ENCODE data around the gene ANO4. TPM values are rescaled to one million over a fixed set of nuclear protein-coding genes. Genes with fewer than 3 reads are reported as not detected.

The ANO4 gene
- total and polyA plus RNA-seq, 2 of the 8 experiments (the other 6 are each of a cell fraction or from before 2014, with no cell fraction given) = 1.1 to 3.4 TPM

GRCh38 chr12:100755186-100755585 is 39.4 kb upstream of the ANO4 start:
- H3K14ac ChIP-seq (ENCODE audit: insufficient read length) = no peak overlapping the region
- H3K9ac ChIP-seq (replicated peaks in 1 of 4; ENCODE audit: extremely low read depth in 1 of 4, low read depth in 3 of 4, low read length in 3 of 4) = no peak overlapping the region
- H2BK5ac ChIP-seq (ENCODE audit: low read depth, low read length) = no peak overlapping the region
- H4K8ac ChIP-seq (ENCODE audit: extremely low read depth, insufficient read depth, low read length) = no peak overlapping the region
- no peak overlapping the region for H4K5ac ChIP-seq (ENCODE audit: insufficient read length, low read depth, low read length)
- H3K36me3 ChIP-seq (ENCODE audit: control insufficient read depth in 2 of 4, insufficient read depth in 4 of 4, low read length in 3 of 4) = no peaks in the 10 kb centered on the region
- H3K9me3 ChIP-seq (ENCODE audit: insufficient read depth in 2 of 2, low read depth in 1 of 2, low read length in 1 of 2) = peaks cover 6 to 8% of the 10 kb centered on the region in 2 experiments; a peak in 2 of 4 replicates
- TF ChIP-seq SUZ12 (IDR thresholded peaks at IDR 0.05; ENCODE audit: low read length) (no peak), ZNF274 (IDR thresholded peaks at IDR 0.05; ENCODE audit: borderline replicate concordance, extremely low read depth, low read length) (no peak), CTCF (IDR thresholded peaks at IDR 0.05; ENCODE audit: control extremely low read depth in 1 of 3, insufficient read depth in 1 of 3, low read depth in 1 of 3, low read length in 3 of 3) (no peak), NANOG (IDR thresholded peaks at IDR 0.05; ENCODE audit: insufficient read depth, low read depth, low read length, poor library complexity, severe bottlenecking) (no peak), BCL11A (IDR thresholded peaks at IDR 0.05; ENCODE audit: low read depth in 2 of 2, low read length in 2 of 2) (no peak), RNF2 (IDR thresholded peaks at IDR 0.05; ENCODE audit: borderline replicate concordance, low read depth, low read length, missing control alignments, poor library complexity, severe bottlenecking) (no peak), TAF1 (IDR thresholded peaks at IDR 0.05; ENCODE audit: low read depth, low read length) (no peak), SP1 (IDR thresholded peaks at IDR 0.05; ENCODE audit: low read depth, low read length) (no peak)
- H2AFZ ChIP-seq (ENCODE audit: low read length) = no peak overlapping the region
- no peak overlapping the region for H3K4me2 ChIP-seq (ENCODE audit: insufficient read depth in 1 of 2, low read depth in 2 of 2, low read length in 2 of 2)
- H3K79me2 ChIP-seq (ENCODE audit: control insufficient read depth in 1 of 2, insufficient read depth in 2 of 2, low read length in 2 of 2) = no peaks in the 10 kb centered on the region
- DNase-seq (ENCODE audit: low read depth in 1 of 2, low spot score in 2 of 2) = no peak
- H3K27ac ChIP-seq (ENCODE audit: low read depth, low read length) = no peak overlapping the region
- no peaks in the 10 kb centered on the region for H3K27me3 ChIP-seq (replicated peaks in 1 of 4; ENCODE audit: control insufficient read depth in 3 of 4, extremely low read depth in 1 of 4, insufficient read depth in 3 of 4, low read length in 3 of 4)
- no peak overlapping the region for H2AK5ac ChIP-seq (ENCODE audit: low read depth, low read length)
- H4K91ac ChIP-seq (replicated peaks; ENCODE audit: insufficient read length, low read length) = no peak overlapping the region
- no peak overlapping the region for H3K23ac ChIP-seq (ENCODE audit: insufficient read length)
- H3K79me1 ChIP-seq (ENCODE audit: low read depth, low read length) = no peaks in the 10 kb centered on the region; the same call in 1 of the 2 replicates
- H4K20me1 ChIP-seq (replicated peaks in 1 of 2; ENCODE audit: control insufficient read depth in 1 of 2, insufficient read depth in 2 of 2, low read length in 2 of 2) = no peaks in the 10 kb centered on the region
- no peak overlapping the region for H3K4me3 ChIP-seq (ENCODE audit: extremely low read depth in 1 of 4, insufficient read depth in 2 of 4, low read depth in 3 of 4, low read length in 4 of 4)
- no peak overlapping the region for H3K18ac ChIP-seq (ENCODE audit: extremely low read depth, low read length)
- ChIA-PET CTCF (ENCODE audit: partially characterized antibody) (interaction anchor here (1.1 to 1.9 kb wide), 3 partner anchors 13 to 83 kb away, joined by 3 to 4 read pairs (median 3); no protein-coding TSS in a partner anchor), POLR2A (ENCODE audit: partially characterized antibody) (no interaction called here)
- H3K4me1 ChIP-seq (replicated peaks in 1 of 4; ENCODE audit: control insufficient read depth in 3 of 4, insufficient read depth in 4 of 4, low read length in 3 of 4) = no peaks in the 10 kb centered on the region
- no peak overlapping the region for H3K4ac ChIP-seq (replicated peaks; ENCODE audit: insufficient read length, low read depth, low read length)
- no peak overlapping the region for H2BK15ac ChIP-seq (ENCODE audit: low read length)
- H3K23me2 ChIP-seq (ENCODE audit: low read depth, low read length) = no peaks in the 10 kb centered on the region
- no peak overlapping the region for H2BK20ac ChIP-seq (ENCODE audit: low read length)
- H2BK120ac ChIP-seq (replicated peaks; ENCODE audit: low read depth, low read length) = no peak overlapping the region
- H3K56ac ChIP-seq (replicated peaks; ENCODE audit: insufficient read length, low read depth, low read length) = no peak overlapping the region
- FAIRE-seq = no peak
- no peak overlapping the region for H2BK12ac ChIP-seq (ENCODE audit: low read depth, low read length)
- WGBS, 2 experiments (ENCODE audit: extremely low coverage in 1 of 2, insufficient coverage in 1 of 2, insufficient read length in 1 of 2, insufficient replicate concordance in 2 of 2, low coverage in 1 of 2, low lambda C conversion rate in 2 of 2, missing lambda C conversion rate in 1 of 2) = 92% methylated on average over 1 of the region's 1 CpG; no CpG with 5 or more reads in 1 of the 2 experiments
